ENCODE results near the gene NKD2. TPM values are rescaled to one million over a fixed set of nuclear protein-coding genes. Genes with fewer than 3 reads are reported as not detected.
"Not testable (repeated sequence)": the region's sequence is repeated elsewhere in the genome, so short reads cannot be mapped to it uniquely, and the experiment has no call there.

Gene NKD2
- total RNA-seq, 1 donor from 2014 or later, result 3.7 TPM

DNA sequence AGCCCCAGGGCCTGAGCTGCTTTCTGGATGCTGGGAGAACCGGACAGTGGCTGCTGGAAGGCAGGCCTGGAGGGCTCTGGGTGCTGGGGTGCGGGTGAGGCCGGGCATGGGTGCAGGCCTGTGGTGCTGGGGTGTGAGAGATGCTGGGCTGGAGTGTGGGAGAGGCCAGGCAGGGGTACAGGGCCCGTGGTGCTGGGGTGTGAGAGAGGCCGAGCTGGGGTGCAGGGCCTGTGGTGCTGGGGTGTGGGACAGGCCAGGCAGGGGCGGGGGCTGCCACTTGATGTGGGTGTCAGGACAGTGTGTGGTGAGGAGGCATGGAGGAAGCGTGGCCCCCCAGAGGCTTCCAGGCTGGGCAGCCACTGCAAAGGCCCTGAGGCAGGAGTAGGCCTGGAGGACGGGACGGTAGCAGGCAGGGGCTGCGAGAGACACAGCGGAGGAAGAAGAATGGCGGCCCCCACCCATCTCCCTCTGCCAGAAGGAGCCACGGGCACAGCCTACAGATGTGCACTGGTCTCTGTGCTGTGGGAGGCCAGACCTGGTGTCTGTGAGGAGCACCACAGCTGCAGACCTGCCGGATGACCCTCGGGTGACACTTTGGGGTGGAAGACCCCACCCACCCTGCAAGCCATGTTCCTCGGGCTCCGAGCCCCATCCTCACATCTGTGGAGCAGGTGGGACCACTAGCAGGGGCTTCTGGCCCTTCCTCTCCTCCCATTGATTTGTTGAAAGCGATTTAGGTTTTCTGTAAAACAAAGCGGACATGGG lies 9.3 kb downstream of the NKD2 start:
- intact Hi-C loops (cut with micrococcal nuclease), result no loop called here

DNA sequence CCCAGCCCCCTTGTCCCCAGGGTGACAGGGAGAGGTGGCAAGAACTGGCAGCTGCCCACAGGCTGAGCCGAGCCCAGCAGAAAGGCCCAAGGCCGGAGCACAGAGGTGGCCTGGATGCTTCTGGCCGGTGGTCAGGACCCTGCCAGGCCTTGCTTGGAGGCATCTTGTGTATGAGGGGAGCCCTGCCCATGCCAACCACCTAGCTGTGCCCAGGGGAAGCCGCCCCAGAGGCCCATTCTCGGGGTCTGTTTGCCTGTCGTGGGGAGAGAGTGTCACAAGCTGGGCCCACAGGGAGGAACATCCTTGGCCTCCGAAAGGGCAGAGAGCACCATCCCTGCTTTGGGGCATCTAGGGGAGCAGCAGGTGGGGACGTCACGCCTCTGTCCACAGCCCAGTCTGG lies 10.0 kb downstream of the NKD2 start:
- Histone ChIP-seq H3K9me3 (replicated peaks) (no peaks in the 10 kb centered on the region), H3K27ac (replicated peaks) (no peak overlapping the region), H3K4me1 (peaks cover 7% of the 10 kb centered on the region), H3K36me3 (no peaks in the 10 kb centered on the region), H3K27me3 (ENCODE audit: low read depth) (no peaks in the 10 kb centered on the region), H3K4me3 (no peak overlapping the region)
- DNase-seq, result peak; percentile 12
- intact Hi-C loops (cut with micrococcal nuclease), result no loop called here
- TF ChIP-seq, protein P1, sequence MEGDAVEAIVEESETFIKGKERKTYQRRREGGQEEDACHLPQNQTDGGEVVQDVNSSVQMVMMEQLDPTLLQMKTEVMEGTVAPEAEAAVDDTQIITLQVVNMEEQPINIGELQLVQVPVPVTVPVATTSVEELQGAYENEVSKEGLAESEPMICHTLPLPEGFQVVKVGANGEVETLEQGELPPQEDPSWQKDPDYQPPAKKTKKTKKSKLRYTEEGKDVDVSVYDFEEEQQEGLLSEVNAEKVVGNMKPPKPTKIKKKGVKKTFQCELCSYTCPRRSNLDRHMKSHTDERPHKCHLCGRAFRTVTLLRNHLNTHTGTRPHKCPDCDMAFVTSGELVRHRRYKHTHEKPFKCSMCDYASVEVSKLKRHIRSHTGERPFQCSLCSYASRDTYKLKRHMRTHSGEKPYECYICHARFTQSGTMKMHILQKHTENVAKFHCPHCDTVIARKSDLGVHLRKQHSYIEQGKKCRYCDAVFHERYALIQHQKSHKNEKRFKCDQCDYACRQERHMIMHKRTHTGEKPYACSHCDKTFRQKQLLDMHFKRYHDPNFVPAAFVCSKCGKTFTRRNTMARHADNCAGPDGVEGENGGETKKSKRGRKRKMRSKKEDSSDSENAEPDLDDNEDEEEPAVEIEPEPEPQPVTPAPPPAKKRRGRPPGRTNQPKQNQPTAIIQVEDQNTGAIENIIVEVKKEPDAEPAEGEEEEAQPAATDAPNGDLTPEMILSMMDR (IDR thresholded peaks at IDR 0.05; ENCODE audit: borderline replicate concordance), result no peak

More for the DNA sequence above, 9.3 kb downstream of the NKD2 start:
- H3K27ac ChIP-seq (replicated peaks), result no peak overlapping the region
- no peak overlapping the region for H3K4me3 ChIP-seq
- peak; percentile 13 for DNase-seq
- TF ChIP-seq, protein P1 (IDR thresholded peaks at IDR 0.05; ENCODE audit: borderline replicate concordance), result no peak
- H3K27me3 ChIP-seq (ENCODE audit: low read depth), result no peaks in the 10 kb centered on the region
- no peaks in the 10 kb centered on the region for H3K36me3 ChIP-seq
- peaks cover 7% of the 10 kb centered on the region for H3K4me1 ChIP-seq
- no peaks in the 10 kb centered on the region for H3K9me3 ChIP-seq (replicated peaks)

- DNase-seq, result peak; percentile 7
- intact Hi-C loops (cut with micrococcal nuclease), result no loop called here
- TF ChIP-seq, protein P1 (IDR thresholded peaks at IDR 0.05; ENCODE audit: borderline replicate concordance), result no peak
These were observed 10.7 kb downstream of the NKD2 start for GRCh38 chr5:1019001-1019905.

GRCh38 chr5:1020452-1020961 lies 11.9 kb downstream of the NKD2 start:
- Histone ChIP-seq H3K9me3 (replicated peaks) (no peaks in the 10 kb centered on the region), H3K4me1 (no peaks in the 10 kb centered on the region), H3K27ac (replicated peaks) (no peak overlapping the region), H3K4me3 (no peak overlapping the region), H3K27me3 (ENCODE audit: low read depth) (no peaks in the 10 kb centered on the region), H3K36me3 (no peaks in the 10 kb centered on the region)
- TF ChIP-seq, protein P1 (IDR thresholded peaks at IDR 0.05; ENCODE audit: borderline replicate concordance), result no peak
- DNase-seq, result peak; percentile 11
- intact Hi-C loops (cut with micrococcal nuclease), result no loop called here

More at GRCh38 chr5:1019001-1019905, 10.7 kb downstream of the NKD2 start:
- H3K4me1 ChIP-seq, result peaks cover 7% of the 10 kb centered on the region
- H3K4me3 ChIP-seq, result no peak overlapping the region
- no peaks in the 10 kb centered on the region for H3K27me3 ChIP-seq (ENCODE audit: low read depth)
- H3K9me3 ChIP-seq (replicated peaks), result no peaks in the 10 kb centered on the region
- no peak overlapping the region for H3K27ac ChIP-seq (replicated peaks)
- no peaks in the 10 kb centered on the region for H3K36me3 ChIP-seq

GRCh38 chr5:1021136-1021968 lies 12.8 kb downstream of the NKD2 start:
- Histone ChIP-seq H3K27ac (replicated peaks) (no peak overlapping the region), H3K27me3 (ENCODE audit: low read depth) (no peaks in the 10 kb centered on the region), H3K4me1 (no peaks in the 10 kb centered on the region), H3K4me3 (no peak overlapping the region), H3K9me3 (replicated peaks) (no peaks in the 10 kb centered on the region), H3K36me3 (no peaks in the 10 kb centered on the region)
- intact Hi-C loops (cut with micrococcal nuclease), result no loop called here
- TF ChIP-seq, protein P1 (IDR thresholded peaks at IDR 0.05; ENCODE audit: borderline replicate concordance), result no peak
- peak; percentile 7 for DNase-seq

GRCh38 chr5:1021969-1022336 lies 13.4 kb downstream of the NKD2 start:
- DNase-seq; H3K4me1 ChIP-seq; intact Hi-C loops (cut with micrococcal nuclease); H3K27ac ChIP-seq (replicated peaks); H3K27me3 ChIP-seq (ENCODE audit: low read depth); H3K9me3 ChIP-seq (replicated peaks); H3K36me3 ChIP-seq; H3K4me3 ChIP-seq: not testable (repeated sequence)

Data from left ventricle myocardium inferior (tissue), 1 donor.